BE2C (cell line): Measurements from ENCODE around the gene FIBCD1.

Experiments used
- DNase-seq: peaks from one replicate; pipeline ENCODE4 v3.0.0-alpha.2; 2020
- H3K27me3 ChIP-seq: fragments of 250-450 bp; sonication (Bioruptor Pico); 2 replicates; pipeline ENCODE4 v1.5.1; 2020; ENCODE audit warnings: mild to moderate bottlenecking
- H3K36me3 ChIP-seq: fragments of 250-450 bp; sonication (Bioruptor Pico); 2 replicates; pipeline ENCODE4 v1.5.1; 2020; ENCODE audit warnings: mild to moderate bottlenecking
- H3K4me1 ChIP-seq: fragments of 250-450 bp; sonication (Bioruptor Pico); 2 replicates; pipeline ENCODE4 v1.5.1; 2020
- H3K4me3 ChIP-seq: 2 replicates; pipeline ENCODE4 v1.5.1; 2011; ENCODE audit warnings: low read depth, low read length
- H3K9me3 ChIP-seq: fragments of 250-450 bp; sonication (Bioruptor Pico); 2 replicates; pipeline ENCODE4 v1.5.1; 2020
- CTCF ChIP-seq: IDR thresholded peaks from 2 replicates; pipeline ENCODE4 v1.5.1; 2012; ENCODE audit warnings: mild to moderate bottlenecking, low read depth, low read length

Gene FIBCD1

GRCh38 chr9:130975932-130976841, 37.1 kb upstream of the FIBCD1 start:
- no peak for TF ChIP-seq CTCF
- Histone ChIP-seq H3K4me1 (no peaks in the 10 kb centered on the region; the same call in 1 of the 2 replicates), H3K9me3 (peaks cover 5% of the 10 kb centered on the region; the same call in 1 of the 2 replicates), H3K36me3 (no peaks in the 10 kb centered on the region), H3K27me3 (0 out of 2 replicates have a peak, but pooled peaks cover 6% of the 10 kb centered on the region), H3K4me3 (no peak overlapping the region)
- DNase-seq = no peak

DNA sequence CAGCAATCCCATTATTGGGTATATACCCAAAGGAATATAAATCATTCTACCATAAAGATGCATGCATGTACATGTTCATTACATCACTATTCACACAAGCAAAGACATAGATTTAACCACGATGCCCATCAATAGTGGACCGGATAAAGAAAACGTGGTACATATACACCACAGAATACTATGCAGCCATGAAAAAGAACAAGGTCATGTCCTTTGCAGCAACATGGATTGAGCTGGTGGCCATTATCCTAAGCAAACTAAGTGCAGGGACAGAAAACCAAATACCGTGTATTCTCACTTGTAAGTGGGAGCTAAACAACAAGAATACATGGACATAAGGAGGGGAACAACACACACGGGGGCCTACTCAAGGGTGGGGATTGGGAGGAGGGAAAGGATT, 36.1 kb upstream of the FIBCD1 start:
- H3K9me3 ChIP-seq = peaks cover 5% of the 10 kb centered on the region; the same call in 1 of the 2 replicates
- no peaks in the 10 kb centered on the region for H3K36me3 ChIP-seq
- H3K4me1 ChIP-seq = no peaks in the 10 kb centered on the region; the same call in 1 of the 2 replicates
- no peak overlapping the region for H3K4me3 ChIP-seq
- no peak for DNase-seq
- TF ChIP-seq CTCF = no peak
- 0 out of 2 replicates have a peak, but pooled peaks cover 6% of the 10 kb centered on the region for H3K27me3 ChIP-seq

- Histone ChIP-seq H3K4me1 (no peaks in the 10 kb centered on the region; the same call in 1 of the 2 replicates), H3K36me3 (no peaks in the 10 kb centered on the region), H3K9me3 (peaks cover 5% of the 10 kb centered on the region; the same call in 1 of the 2 replicates), H3K4me3 (no peak overlapping the region), H3K27me3 (0 out of 2 replicates have a peak, but pooled peaks cover 6% of the 10 kb centered on the region)
- no peak for DNase-seq
- no peak for TF ChIP-seq CTCF
Measured at GRCh38 chr9:130974697-130975096, 35.6 kb upstream of the FIBCD1 start.

DNA sequence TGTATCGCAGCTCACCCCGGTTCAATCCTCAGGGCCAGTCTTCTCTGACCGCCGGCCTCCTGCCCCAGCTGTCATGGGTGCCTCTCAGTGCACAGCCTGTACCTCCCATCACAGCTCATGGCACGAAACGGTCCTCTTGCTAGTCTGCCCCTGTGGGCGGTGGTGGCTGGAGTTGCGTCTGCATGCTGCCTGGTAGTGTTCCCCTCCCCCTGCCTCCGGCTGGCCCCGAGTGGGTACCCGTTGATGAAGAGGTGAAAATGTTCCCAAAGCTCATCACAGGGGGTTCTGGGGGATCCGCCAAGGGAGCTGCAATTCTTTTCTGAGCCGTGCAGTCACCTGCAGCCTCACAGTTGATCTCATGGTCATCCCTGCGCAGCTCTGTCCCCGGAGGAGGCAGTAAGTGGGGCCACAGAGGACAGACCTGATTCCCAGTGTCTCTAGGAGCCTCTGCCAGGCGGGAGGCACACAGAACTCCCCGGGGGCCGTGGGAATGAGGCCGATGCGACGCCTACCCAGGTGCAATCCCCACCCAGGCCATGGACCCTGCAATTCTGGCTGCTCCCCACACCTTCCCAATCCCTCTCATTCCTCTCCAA, 34.7 kb upstream of the FIBCD1 start:
- Histone ChIP-seq H3K4me1 (no peaks in the 10 kb centered on the region; the same call in 1 of the 2 replicates), H3K9me3 (peaks cover 5% of the 10 kb centered on the region; the same call in 1 of the 2 replicates), H3K27me3 (0 out of 2 replicates have a peak, but pooled peaks cover 6% of the 10 kb centered on the region), H3K4me3 (no peak overlapping the region), H3K36me3 (no peaks in the 10 kb centered on the region)
- TF ChIP-seq CTCF = no peak
- DNase-seq = no peak

DNA sequence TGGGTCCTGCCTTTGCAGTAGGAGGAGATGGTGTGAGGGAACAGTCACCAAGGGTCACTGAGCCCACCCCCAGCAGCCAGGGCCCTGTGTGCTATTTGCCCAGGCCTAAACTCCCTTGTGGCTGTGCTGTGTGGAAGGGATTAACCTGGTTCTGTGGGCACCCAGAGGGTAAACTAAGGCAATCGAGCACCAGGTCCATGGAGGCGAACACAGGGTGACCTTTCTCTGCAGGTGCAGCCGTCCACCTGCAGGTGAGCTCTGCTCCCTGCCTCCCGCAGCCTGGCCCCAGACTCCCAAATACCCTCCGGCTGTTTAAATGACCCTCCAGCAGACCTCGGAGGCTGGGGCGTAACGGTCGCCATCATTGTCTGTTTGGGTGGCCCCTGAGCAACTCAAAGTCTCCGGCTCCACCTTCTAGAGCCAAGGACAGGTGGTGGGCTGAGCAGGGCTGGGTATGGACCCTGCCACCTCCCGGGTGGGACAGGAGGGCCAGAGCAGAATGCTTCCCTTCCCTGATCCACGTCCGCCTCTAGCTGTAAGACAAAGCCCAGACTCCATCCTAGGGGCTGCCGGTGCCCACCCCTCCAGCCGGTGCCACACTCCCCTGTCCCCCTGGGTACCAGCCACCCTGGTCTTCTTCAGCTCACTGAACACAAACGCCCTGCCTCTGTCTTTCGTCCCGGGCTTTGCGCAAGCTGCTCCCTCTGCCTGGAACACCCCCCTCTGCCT, 34.1 kb upstream of the FIBCD1 start:
- no peak overlapping the region for H3K4me3 ChIP-seq
- no peak for DNase-seq
- no peak for TF ChIP-seq CTCF
- H3K36me3 ChIP-seq = no peaks in the 10 kb centered on the region
- no peaks in the 10 kb centered on the region; the same call in 1 of the 2 replicates for H3K4me1 ChIP-seq
- H3K9me3 ChIP-seq = peaks cover 5% of the 10 kb centered on the region; the same call in 1 of the 2 replicates
- 0 out of 2 replicates have a peak, but pooled peaks cover 6% of the 10 kb centered on the region for H3K27me3 ChIP-seq
